Fibroblast of lung (primary cell): Measurements from ENCODE around the gene NLRC5. TPM values are rescaled to one million over a fixed set of nuclear protein-coding genes. Genes with fewer than 3 reads are reported as not detected.
"Not testable (repeated sequence)": the region's sequence is repeated elsewhere in the genome, so short reads cannot be mapped to it uniquely, and the experiment has no call there.

Source experiments
- DNase-seq, 2 donors: peaks; one replicate each; pipeline versions ENCODE4 v3.0.0 to v3.0.0-alpha.2; 2010; ENCODE audit warnings: low read depth in 2 of 2
- H2AFZ ChIP-seq: 2 replicates; pipeline ENCODE4 v1.5.1; 2012; ENCODE audit warnings: low read length, control low read depth, inconsistent platforms
- H3K27ac ChIP-seq: 2 replicates; pipeline ENCODE4 v1.5.1; 2011; ENCODE audit warnings: low read length, control low read depth; ENCODE audit not compliant: insufficient read depth
- H3K27me3 ChIP-seq: 2 replicates; pipeline ENCODE4 v1.5.1; 2011; ENCODE audit warnings: mild to moderate bottlenecking, low read length; ENCODE audit not compliant: control insufficient read depth, insufficient read depth
- H3K36me3 ChIP-seq: 2 replicates; pipeline ENCODE4 v1.5.1; 2011; ENCODE audit warnings: low read length; ENCODE audit not compliant: control insufficient read depth, insufficient read depth
- H3K4me1 ChIP-seq: 2 replicates; pipeline ENCODE4 v1.5.1; 2011; ENCODE audit warnings: low read length; ENCODE audit not compliant: control insufficient read depth, insufficient read depth; ENCODE audit errors: extremely low read depth
- H3K4me2 ChIP-seq: 2 replicates; pipeline ENCODE4 v1.5.1; 2011; ENCODE audit warnings: low read length, control low read depth; ENCODE audit not compliant: insufficient read depth; ENCODE audit errors: extremely low read depth
- H3K4me3 ChIP-seq, 4 experiments: fragments of 200-600 bp in 1 of 4; sonication (generic) in 1 of 4; replicated peaks in 1 of 4; 2 replicates each; pipeline ENCODE4 v1.5.1; 2011 to 2016; ENCODE audit warnings: low read length in 4 of 4, low read depth in 3 of 4, mild to moderate bottlenecking in 3 of 4, control low read depth in 2 of 4, inconsistent platforms in 1 of 4, mixed read lengths in 1 of 4; ENCODE audit not compliant: insufficient read depth in 1 of 4; ENCODE audit errors: control extremely low read depth in 1 of 4
- H3K79me2 ChIP-seq: 2 replicates; pipeline ENCODE4 v1.5.1; 2012; ENCODE audit warnings: mild to moderate bottlenecking, low read length, inconsistent platforms; ENCODE audit not compliant: control insufficient read depth, insufficient read depth
- H3K9ac ChIP-seq: 2 replicates; pipeline ENCODE4 v1.5.1; 2011; ENCODE audit warnings: mild to moderate bottlenecking, low read length, control low read depth; ENCODE audit not compliant: insufficient read depth
- H3K9me3 ChIP-seq: 2 replicates; pipeline ENCODE4 v1.5.1; 2012; ENCODE audit warnings: low read depth, low read length; ENCODE audit not compliant: control insufficient read depth, insufficient read depth
- H4K20me1 ChIP-seq: 2 replicates; pipeline ENCODE4 v1.5.1; 2011; ENCODE audit warnings: low read length; ENCODE audit not compliant: control insufficient read depth, insufficient read depth; ENCODE audit errors: extremely low read depth
- CTCF ChIP-seq, 2 donors: IDR thresholded peaks in 1 of 2; conservative IDR thresholded peaks in 1 of 2; 1 replicate in 1 of 2; 2 replicates in 1 of 2; pipeline ENCODE4 v1.5.1; 2011 to 2012; ENCODE audit warnings: low read length in 2 of 2, control low read depth in 1 of 2, inconsistent platforms in 1 of 2, low read depth in 1 of 2, mild to moderate bottlenecking in 1 of 2
- EZH2 ChIP-seq: IDR thresholded peaks from 2 replicates; pipeline ENCODE4 v1.5.1; 2012; ENCODE audit warnings: low read length, control low read depth, mild to moderate bottlenecking; ENCODE audit errors: missing control alignments
- polyA plus RNA-seq, 2 donors: library from polyadenylated mRNA; depleted of rRNA in 1 of 2; stranded (reverse) in 1 of 2; unstranded in 1 of 2; fragments of >200 nt; gene quantifications; 2 replicates each; pipeline ENCODE4 v1.2.1, GENCODE V29; 2011 to 2012; ENCODE audit warnings: missing spikeins in 1 of 2
- total RNA-seq: library from RNA; depleted of rRNA; stranded (reverse); fragments of >200 nt; gene quantifications from 2 replicates; pipeline ENCODE4 v1.2.1, GENCODE V29; 2014

NLRC5 gene
- total and polyA plus RNA-seq, 2 donors (not counting 1 experiment from before 2014, with no cell fraction given): 22.2 to 43.6 TPM

DNA sequence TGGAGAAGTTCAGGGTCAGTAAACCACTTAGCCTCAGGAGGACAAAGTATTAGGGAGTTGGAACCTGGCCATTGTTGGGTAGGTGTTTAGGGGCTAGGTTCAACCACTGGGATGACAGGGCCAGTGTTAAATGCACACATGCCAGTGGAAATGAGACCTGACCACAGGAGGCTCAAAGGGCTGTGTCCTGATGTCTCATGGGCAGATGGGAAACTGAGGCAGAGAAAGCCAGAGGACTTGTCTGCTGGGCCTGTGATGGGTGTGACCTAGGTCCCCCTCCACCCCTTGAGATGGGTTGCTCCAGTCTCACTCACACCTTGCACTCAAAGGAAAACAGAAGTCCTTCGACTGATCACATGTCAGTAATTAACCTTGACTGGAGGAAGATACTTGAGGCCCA, 119.1 kb downstream of the NLRC5 start:
- Histone ChIP-seq H3K27me3 (no peaks in the 10 kb centered on the region), H3K27ac (no peak overlapping the region), H3K9me3 (no peaks in the 10 kb centered on the region), H3K9ac (no peak overlapping the region), H3K4me3 (no peak overlapping the region), H4K20me1 (no peaks in the 10 kb centered on the region), H3K36me3 (no peaks in the 10 kb centered on the region), H2AFZ (no peak overlapping the region), H3K4me1 (peaks cover 15% of the 10 kb centered on the region), H3K4me2 (no peak overlapping the region), H3K79me2 (no peaks in the 10 kb centered on the region)
- no peak for TF ChIP-seq EZH2
- TF ChIP-seq CTCF (conservative IDR thresholded peaks at IDR 0.05 in 1 of 2, IDR thresholded peaks at IDR 0.05 in 1 of 2; ENCODE audit: low read depth in 1 of 2, low read length in 2 of 2): no peak
- DNase-seq: no peak

DNA sequence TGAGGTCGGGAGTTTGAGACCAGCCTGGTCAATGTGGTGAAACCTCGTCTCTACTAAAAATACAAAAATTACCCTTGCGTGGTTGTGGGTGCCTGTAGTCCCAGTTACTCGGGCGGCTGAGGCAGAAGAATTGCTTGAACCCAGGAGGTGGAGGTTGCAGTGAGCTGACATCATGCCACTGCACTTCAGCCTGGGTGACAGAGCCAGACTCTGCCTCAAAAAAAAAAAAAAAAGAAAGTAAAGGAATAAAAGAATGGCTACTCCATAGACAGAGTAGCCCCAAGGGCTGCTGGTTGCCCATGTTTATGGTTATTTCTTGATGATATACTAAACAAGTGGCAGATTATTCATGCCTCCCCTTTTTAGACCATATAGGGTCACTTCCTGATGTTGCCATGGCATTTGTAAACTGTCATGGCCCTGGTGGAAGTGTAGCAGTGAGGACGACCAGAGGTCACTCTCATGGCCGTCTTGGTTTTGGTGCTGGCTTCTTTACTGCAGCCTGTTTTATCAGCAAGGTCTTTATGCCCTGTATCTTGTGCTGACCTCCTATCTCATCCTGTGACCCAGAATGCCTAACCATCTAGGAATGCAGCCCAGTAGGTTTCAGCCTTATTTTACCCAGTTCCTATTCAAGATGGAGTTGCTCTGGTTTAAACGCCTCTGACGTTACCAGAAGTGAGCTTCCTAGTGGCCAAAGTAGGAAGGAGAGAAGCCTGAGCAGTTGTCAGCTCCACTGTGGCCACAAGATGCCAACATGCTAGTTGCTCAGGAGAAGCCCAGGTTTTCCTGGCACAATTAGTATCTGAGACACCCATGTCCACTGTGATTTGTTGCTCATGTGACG, 120.1 kb downstream of the NLRC5 start:
- H3K4me3 ChIP-seq, H3K27me3 ChIP-seq, H4K20me1 ChIP-seq, H3K36me3 ChIP-seq, H3K9me3 ChIP-seq, H3K27ac ChIP-seq, H3K79me2 ChIP-seq, H3K4me2 ChIP-seq, H2AFZ ChIP-seq, H3K9ac ChIP-seq, DNase-seq: not testable (repeated sequence)
- H3K4me1 ChIP-seq: peaks cover 15% of the 10 kb centered on the region

DNA sequence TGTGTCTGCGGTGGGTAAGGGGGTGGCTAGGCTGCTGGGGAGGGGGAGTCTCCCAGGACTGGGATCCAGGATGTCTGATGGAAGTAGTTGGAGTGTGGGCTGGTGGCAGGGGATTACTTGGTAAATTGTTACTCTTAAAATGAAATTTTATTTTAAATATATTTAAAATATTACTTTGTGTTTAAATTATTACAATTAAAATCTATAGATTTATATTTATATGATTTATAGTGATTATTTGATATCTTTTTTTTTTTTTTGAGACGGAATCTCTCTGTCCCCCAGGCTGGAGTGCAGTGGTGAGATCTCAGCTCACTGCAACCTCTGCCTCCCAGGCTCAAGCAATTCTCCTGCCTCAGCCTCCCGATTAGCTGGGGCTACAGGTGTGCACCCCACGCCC, 121.6 kb downstream of the NLRC5 start:
- DNase-seq: no peak
- TF ChIP-seq EZH2: no peak
- TF ChIP-seq CTCF (conservative IDR thresholded peaks at IDR 0.05 in 1 of 2, IDR thresholded peaks at IDR 0.05 in 1 of 2; ENCODE audit: low read depth in 1 of 2, low read length in 2 of 2): no peak
- H4K20me1 ChIP-seq: no peaks in the 10 kb centered on the region
- no peaks in the 10 kb centered on the region for H3K79me2 ChIP-seq
- no peak overlapping the region for H3K4me3 ChIP-seq
- H3K27me3 ChIP-seq: no peaks in the 10 kb centered on the region
- H3K9me3 ChIP-seq: no peaks in the 10 kb centered on the region
- H2AFZ ChIP-seq: no peak overlapping the region
- no peak overlapping the region for H3K27ac ChIP-seq
- peaks cover 18% of the 10 kb centered on the region for H3K4me1 ChIP-seq
- no peak overlapping the region for H3K4me2 ChIP-seq
- H3K36me3 ChIP-seq: no peaks in the 10 kb centered on the region
- no peak overlapping the region for H3K9ac ChIP-seq
